ENCODE results near the gene TNPO2.

Gene TNPO2

GRCh38 chr19:12723641-12724426 lies at the start of gene TNPO2:
Gene TNPO2, minus strand, starts transcription at chr19:12723932. Its CDS starts 2,955 bp downstream, at chr19:12720977.
- peak; percentile 48 for DNase-seq

- no peak for DNase-seq
Measured at GRCh38 chr19:12772323-12772722, 48.6 kb upstream of the TNPO2 start.

- no peak for DNase-seq
Measured at GRCh38 chr19:12770922-12771321, 47.2 kb upstream of the TNPO2 start.

GRCh38 chr19:12769689-12770088 lies 46.0 kb upstream of the TNPO2 start:
- no peak for DNase-seq

GRCh38 chr19:12767666-12768065 lies 43.9 kb upstream of the TNPO2 start:
- DNase-seq, result no peak

GRCh38 chr19:12767150-12767549 lies 43.4 kb upstream of the TNPO2 start:
- no peak for DNase-seq

- peak; percentile 42 for DNase-seq
Measured at GRCh38 chr19:12766051-12766521, 42.4 kb upstream of the TNPO2 start.

GRCh38 chr19:12764698-12765097 lies 41.0 kb upstream of the TNPO2 start:
- no peak for DNase-seq

- no peak for DNase-seq
Measured at GRCh38 chr19:12763100-12763499, 39.4 kb upstream of the TNPO2 start.

- DNase-seq, result no peak
Measured at GRCh38 chr19:12759686-12760085, 36.0 kb upstream of the TNPO2 start.

GRCh38 chr19:12757544-12758274 lies 34.0 kb upstream of the TNPO2 start:
- peak; percentile 12 for DNase-seq

GRCh38 chr19:12756150-12756883 lies 32.6 kb upstream of the TNPO2 start:
- DNase-seq, result no peak

GRCh38 chr19:12754465-12755196 lies 30.9 kb upstream of the TNPO2 start:
- DNase-seq, result no peak

- DNase-seq, result no peak
Measured at GRCh38 chr19:12752056-12752781, 28.5 kb upstream of the TNPO2 start.

GRCh38 chr19:12751635-12752034 lies 27.9 kb upstream of the TNPO2 start, which contains the start of gene BEST2:
Gene BEST2, plus strand, starts transcription at chr19:12751791. Its CDS starts 802 bp downstream, at chr19:12752593.
- no peak for DNase-seq

- DNase-seq, result no peak
Measured at GRCh38 chr19:12750851-12751250, 27.1 kb upstream of the TNPO2 start.

- DNase-seq, result no peak
Measured at GRCh38 chr19:12749938-12750521, 26.3 kb upstream of the TNPO2 start.

- no peak for DNase-seq
Measured at GRCh38 chr19:12748489-12748888, 24.8 kb upstream of the TNPO2 start.

GRCh38 chr19:12745166-12745897 lies 21.6 kb upstream of the TNPO2 start:
- DNase-seq, result no peak

- DNase-seq, result no peak
Measured at GRCh38 chr19:12737835-12738351, 14.2 kb upstream of the TNPO2 start.

Data from KG1 (cell line).